ENCODE results near the gene FES. TPM values are rescaled to one million over a fixed set of nuclear protein-coding genes. Genes with fewer than 3 reads are reported as not detected.

Gene FES
- polyA plus RNA-seq, 2 of the 4 experiments (the other 2 are of a cell fraction) = 0.39 to 0.50 TPM

DNA sequence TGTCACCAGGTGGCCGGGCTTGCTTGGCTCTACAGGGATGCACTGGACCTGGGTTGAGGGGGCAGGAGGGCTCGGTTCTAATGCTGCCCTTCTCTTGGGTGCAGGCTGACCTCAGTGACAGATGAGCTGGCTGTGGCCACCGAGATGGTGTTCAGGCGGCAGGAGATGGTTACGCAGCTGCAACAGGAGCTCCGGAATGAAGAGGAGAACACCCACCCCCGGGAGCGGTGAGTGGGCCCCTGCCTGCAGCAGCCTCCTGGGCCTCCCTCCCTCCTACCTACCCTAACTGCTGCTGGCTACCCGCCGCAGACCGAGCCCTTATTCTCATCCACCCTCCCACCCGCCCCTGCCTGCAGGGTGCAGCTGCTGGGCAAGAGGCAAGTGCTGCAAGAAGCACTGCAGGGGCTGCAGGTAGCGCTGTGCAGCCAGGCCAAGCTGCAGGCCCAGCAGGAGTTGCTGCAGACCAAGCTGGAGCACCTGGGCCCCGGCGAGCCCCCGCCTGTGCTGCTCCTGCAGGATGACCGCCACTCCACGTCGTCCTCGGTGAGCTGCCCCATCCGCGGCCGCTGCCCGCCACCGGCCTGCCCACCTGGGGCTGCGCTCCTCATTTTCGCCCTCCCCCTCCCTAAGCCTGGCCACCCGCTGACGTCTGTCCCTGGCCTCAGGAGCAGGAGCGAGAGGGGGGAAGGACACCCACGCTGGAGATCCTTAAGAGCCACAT lies 5.6 kb downstream of the FES start:
- Histone ChIP-seq H3K4me2 (no peak overlapping the region), H3K27ac (no peak overlapping the region), H3K4me3 (no peak overlapping the region), H3K9me3 (no peaks in the 10 kb centered on the region), H3K4me1 (no peaks in the 10 kb centered on the region)
- DNase-seq (ENCODE audit: low read depth in 1 of 2, low spot score in 1 of 2) = no peak
- ChIA-PET CTCF (interaction anchor here (0.6 to 10.9 kb wide), 17 partner anchors 11 to 601 kb away, joined by 3 to 265 read pairs (median 4); partner anchors contain the start of genes BLM, HDDC3, MAN2A2 and UNC45A), POLR2A (interaction anchor here (0.6 kb wide), 1 partner anchor 173 kb away, joined by 3 read pairs; the partner anchor contains the start of gene BLM)
- ATAC-seq = no peak
- TF ChIP-seq JUNB (IDR thresholded peaks at IDR 0.05) = no peak
- no peak for TF ChIP-seq HOXB5 (CRISPR knock-in tag; IDR thresholded peaks at IDR 0.05)
- TF ChIP-seq MAZ (IDR thresholded peaks at IDR 0.05; ENCODE audit: borderline replicate concordance, low read depth, low read length) = no peak
- no peak for TF ChIP-seq CHD2 (IDR thresholded peaks at IDR 0.05; ENCODE audit: low read length, partially characterized antibody)
- TF ChIP-seq FOSB (CRISPR knock-in tag; IDR thresholded peaks at IDR 0.05) = no peak
- TF ChIP-seq EHMT2 (IDR thresholded peaks at IDR 0.05; ENCODE audit: low read depth) = no peak
- TF ChIP-seq POLR2AphosphoS2 (conservative IDR thresholded peaks at IDR 0.05; ENCODE audit: low read length) = no peak
- no peak for TF ChIP-seq RARB (CRISPR knock-in tag; IDR thresholded peaks at IDR 0.05)
- TF ChIP-seq HOXA7 (CRISPR knock-in tag; IDR thresholded peaks at IDR 0.05) = no peak
- no peak for TF ChIP-seq MAFK (IDR thresholded peaks at IDR 0.05; ENCODE audit: partially characterized antibody)
- TF ChIP-seq HOXB13 (CRISPR knock-in tag; IDR thresholded peaks at IDR 0.05; ENCODE audit: low read depth) = no peak
- no peak for TF ChIP-seq CBX8 (IDR thresholded peaks at IDR 0.05)
- TF ChIP-seq, protein P1, sequence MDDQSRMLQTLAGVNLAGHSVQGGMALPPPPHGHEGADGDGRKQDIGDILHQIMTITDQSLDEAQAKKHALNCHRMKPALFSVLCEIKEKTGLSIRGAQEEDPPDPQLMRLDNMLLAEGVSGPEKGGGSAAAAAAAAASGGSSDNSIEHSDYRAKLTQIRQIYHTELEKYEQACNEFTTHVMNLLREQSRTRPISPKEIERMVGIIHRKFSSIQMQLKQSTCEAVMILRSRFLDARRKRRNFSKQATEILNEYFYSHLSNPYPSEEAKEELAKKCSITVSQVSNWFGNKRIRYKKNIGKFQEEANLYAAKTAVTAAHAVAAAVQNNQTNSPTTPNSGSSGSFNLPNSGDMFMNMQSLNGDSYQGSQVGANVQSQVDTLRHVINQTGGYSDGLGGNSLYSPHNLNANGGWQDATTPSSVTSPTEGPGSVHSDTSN (IDR thresholded peaks at IDR 0.05) = no peak
- 82% methylated on average over 27 of the region's 31 CpGs for WGBS (ENCODE audit: missing lambda C conversion rate)
- no peak for FAIRE-seq

DNA sequence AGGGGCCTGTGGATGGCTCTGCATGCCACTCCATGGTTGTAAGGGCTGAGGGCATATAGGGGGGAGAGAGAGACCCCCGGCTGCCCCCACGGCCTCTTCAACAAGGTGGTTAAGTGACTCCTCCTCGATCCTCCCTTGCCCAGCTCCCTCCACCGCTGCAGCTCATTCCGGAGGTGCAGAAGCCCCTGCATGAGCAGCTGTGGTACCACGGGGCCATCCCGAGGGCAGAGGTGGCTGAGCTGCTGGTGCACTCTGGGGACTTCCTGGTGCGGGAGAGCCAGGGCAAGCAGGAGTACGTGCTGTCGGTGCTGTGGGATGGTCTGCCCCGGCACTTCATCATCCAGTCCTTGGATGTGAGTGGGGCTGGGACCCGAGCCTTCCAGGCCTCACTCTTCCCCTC lies 6.5 kb downstream of the FES start:
- Histone ChIP-seq H3K9me3 (no peaks in the 10 kb centered on the region), H3K4me2 (no peak overlapping the region), H3K27ac (no peak overlapping the region), H3K4me3 (no peak overlapping the region), H3K4me1 (no peaks in the 10 kb centered on the region)
- CTCF ChIA-PET = interaction anchor here (0.9 to 10.9 kb wide), 7 partner anchors 10 to 602 kb away, joined by 3 to 265 read pairs (median 7); partner anchors contain the start of genes HDDC3, MAN2A2 and UNC45A
- TF ChIP-seq KDM1A (IDR thresholded peaks at IDR 0.05; ENCODE audit: low read depth) = no peak
- no peak for TF ChIP-seq FOSL2 (IDR thresholded peaks at IDR 0.05)
- no peak for TF ChIP-seq FOSL2 (CRISPR knock-in tag; IDR thresholded peaks at IDR 0.05)
- TF ChIP-seq ZSCAN20 (CRISPR knock-in tag; IDR thresholded peaks at IDR 0.05) = no peak
- TF ChIP-seq BHLHE40 (IDR thresholded peaks at IDR 0.05; ENCODE audit: low read depth, low read length) = no peak
- no peak for TF ChIP-seq HDAC2 (IDR thresholded peaks at IDR 0.05)
- TF ChIP-seq ZNF302 (CRISPR knock-in tag; IDR thresholded peaks at IDR 0.05) = no peak
- no peak for TF ChIP-seq JUNB (IDR thresholded peaks at IDR 0.05)
- TF ChIP-seq GATA3 (IDR thresholded peaks at IDR 0.05; ENCODE audit: borderline replicate concordance) = no peak
- no peak for TF ChIP-seq CEBPB (IDR thresholded peaks at IDR 0.05)
- TF ChIP-seq JUN (IDR thresholded peaks at IDR 0.05) = no peak
- TF ChIP-seq NFE2L2 (conservative IDR thresholded peaks at IDR 0.05; ENCODE audit: low read length) = no peak
- TF ChIP-seq NPAS2 (CRISPR knock-in tag; IDR thresholded peaks at IDR 0.05; ENCODE audit: borderline replicate concordance) = no peak
- TF ChIP-seq POLR2AphosphoS2 (conservative IDR thresholded peaks at IDR 0.05; ENCODE audit: low read length) = no peak
- no peak for TF ChIP-seq CBX2 (IDR thresholded peaks at IDR 0.05; ENCODE audit: borderline replicate concordance, low read depth)
- TF ChIP-seq TFCP2L1 (CRISPR knock-in tag; IDR thresholded peaks at IDR 0.05) = no peak
- TF ChIP-seq MYC (IDR thresholded peaks at IDR 0.05; ENCODE audit: borderline replicate concordance, low read length) = no peak
- no peak for TF ChIP-seq ESRRA (IDR thresholded peaks at IDR 0.05; ENCODE audit: borderline replicate concordance, low read length)
- TF ChIP-seq, protein P2, sequence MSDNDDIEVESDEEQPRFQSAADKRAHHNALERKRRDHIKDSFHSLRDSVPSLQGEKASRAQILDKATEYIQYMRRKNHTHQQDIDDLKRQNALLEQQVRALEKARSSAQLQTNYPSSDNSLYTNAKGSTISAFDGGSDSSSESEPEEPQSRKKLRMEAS (IDR thresholded peaks at IDR 0.05) = no peak
- WGBS (ENCODE audit: missing lambda C conversion rate) = 44% methylated on average over 8 of the region's 12 CpGs
- DNase-seq (ENCODE audit: low read depth in 1 of 2, low spot score in 1 of 2) = no peak
- FAIRE-seq = no peak
- POLR2A ChIA-PET = no interaction called here
- ATAC-seq = no peak
